HepG2 (cell line): Measurements from ENCODE around the gene PDHX. TPM values are rescaled to one million over a fixed set of nuclear protein-coding genes. Genes with fewer than 3 reads are reported as not detected.

ENCODE experiments used
- BCL3 ChIP-seq: sonication (generic); formaldehyde crosslinking; IDR thresholded peaks from 2 replicates; pipeline ENCODE4 v1.5.1; 2020; ENCODE audit warnings: mild to moderate bottlenecking, missing genetic modification reagents, moderate library complexity
- HMGXB3 ChIP-seq: sonication (generic); formaldehyde crosslinking; IDR thresholded peaks from 2 replicates; pipeline ENCODE4 v1.4.0; 2020; ENCODE audit warnings: missing genetic modification reagents, borderline replicate concordance
- ISX ChIP-seq: sonication (generic); formaldehyde crosslinking; conservative IDR thresholded peaks from 2 replicates; pipeline ENCODE4 v1.5.0; 2020; ENCODE audit warnings: missing genetic modification reagents
- KDM3A ChIP-seq: IDR thresholded peaks from 2 replicates; pipeline ENCODE4 v1.6.1; 2018; ENCODE audit warnings: low read depth, missing compliant biosample characterization
- KLF12 ChIP-seq: sonication (generic); formaldehyde crosslinking; IDR thresholded peaks from 2 replicates; pipeline ENCODE4 v1.4.0; 2020; ENCODE audit warnings: missing genetic modification reagents, borderline replicate concordance
- MTF2 ChIP-seq: sonication (generic); formaldehyde crosslinking; IDR thresholded peaks from 2 replicates; pipeline ENCODE4 v1.5.0; 2020; ENCODE audit warnings: missing genetic modification reagents, borderline replicate concordance
- NFATC3 ChIP-seq: sonication (generic); formaldehyde crosslinking; IDR thresholded peaks from 2 replicates; pipeline ENCODE4 v1.5.1; 2020; ENCODE audit warnings: mild to moderate bottlenecking, missing genetic modification reagents
- PATZ1 ChIP-seq: sonication (generic); formaldehyde crosslinking; IDR thresholded peaks from 2 replicates; pipeline ENCODE4 v1.4.0; 2020; ENCODE audit warnings: missing genetic modification reagents
- PRMT3 ChIP-seq: sonication (generic); formaldehyde crosslinking; IDR thresholded peaks from 2 replicates; pipeline ENCODE4 v1.8.1; 2022; ENCODE audit warnings: low read depth, mild to moderate bottlenecking, moderate library complexity, missing genetic modification reagents, borderline replicate concordance
- RFX1 ChIP-seq: fragments of 450-650 bp; IDR thresholded peaks from 2 replicates; pipeline ENCODE4 v1.6.1; 2017
- SAP130 ChIP-seq: IDR thresholded peaks from 2 replicates; pipeline ENCODE4 v1.6.1; 2016; ENCODE audit warnings: low read depth
- YEATS2 ChIP-seq: sonication (generic); formaldehyde crosslinking; IDR thresholded peaks from 2 replicates; pipeline ENCODE4 v1.4.0; 2020; ENCODE audit warnings: missing genetic modification reagents, borderline replicate concordance
- YEATS4 ChIP-seq: sonication (generic); formaldehyde crosslinking; IDR thresholded peaks from 2 replicates; pipeline ENCODE4 v1.4.0; 2020; ENCODE audit warnings: missing genetic modification reagents, borderline replicate concordance
- YY1 ChIP-seq: IDR thresholded peaks from 2 replicates; pipeline ENCODE4 v1.6.1; 2011; ENCODE audit warnings: low read length, low read depth, moderate library complexity, mild to moderate bottlenecking; ENCODE audit not compliant: insufficient read depth, insufficient replicate concordance
- ZNF160 ChIP-seq: sonication (generic); formaldehyde crosslinking; IDR thresholded peaks from 2 replicates; pipeline ENCODE4 v1.8.0; 2022; ENCODE audit warnings: mild to moderate bottlenecking, inconsistent platforms, missing genetic modification reagents
- ZNF263 ChIP-seq: sonication (generic); formaldehyde crosslinking; IDR thresholded peaks from 2 replicates; pipeline ENCODE4 v1.4.0; 2020; ENCODE audit warnings: missing genetic modification reagents
- ZNF331 ChIP-seq: sonication (generic); formaldehyde crosslinking; IDR thresholded peaks from 2 replicates; pipeline ENCODE4 v1.4.0; 2020; ENCODE audit warnings: missing genetic modification reagents
- ZNF33A ChIP-seq: sonication (generic); formaldehyde crosslinking; IDR thresholded peaks from 2 replicates; pipeline ENCODE4 v1.5.1; 2020; ENCODE audit warnings: missing genetic modification reagents, mild to moderate bottlenecking, moderate library complexity, borderline replicate concordance
- ZNF460 ChIP-seq: sonication (generic); formaldehyde crosslinking; IDR thresholded peaks from 2 replicates; pipeline ENCODE4 v1.5.1; 2020; ENCODE audit warnings: missing genetic modification reagents, mild to moderate bottlenecking, borderline replicate concordance
- ZNF558 ChIP-seq: sonication (generic); formaldehyde crosslinking; IDR thresholded peaks from 2 replicates; pipeline ENCODE4 v1.9.0; 2022; ENCODE audit warnings: mild to moderate bottlenecking, missing genetic modification reagents, borderline replicate concordance
- ZNF850 ChIP-seq: sonication (generic); formaldehyde crosslinking; conservative IDR thresholded peaks from 2 replicates; pipeline ENCODE4 v1.9.0; 2021; ENCODE audit warnings: mild to moderate bottlenecking, missing genetic modification reagents
- ZSCAN20 ChIP-seq: sonication (generic); formaldehyde crosslinking; IDR thresholded peaks from 2 replicates; pipeline ENCODE4 v1.4.0; 2020; ENCODE audit warnings: missing genetic modification reagents, mild to moderate bottlenecking, borderline replicate concordance
- ZSCAN22 ChIP-seq: sonication (generic); formaldehyde crosslinking; IDR thresholded peaks from 2 replicates; pipeline ENCODE4 v1.4.0; 2020; ENCODE audit warnings: mild to moderate bottlenecking, missing genetic modification reagents
- ZSCAN31 ChIP-seq: sonication (generic); formaldehyde crosslinking; IDR thresholded peaks from 2 replicates; pipeline ENCODE4 v1.5.0; 2020; ENCODE audit warnings: low read depth, mild to moderate bottlenecking, missing genetic modification reagents
- polyA plus RNA-seq, 8 experiments: library from polyadenylated mRNA; depleted of rRNA in 3 of 8; stranded (reverse) in 7 of 8; unstranded in 1 of 8; fragments of >200 nt; fragmentation: Illumina TruSeq in 4 of 8; extraction: Trizol in 4 of 8; gene quantifications; 2 replicates each; pipeline versions ENCODE4 v1.2.1 to v1.2.3, GENCODE V29; 2011 to 2016; ENCODE audit warnings: low read depth in 4 of 8, missing spikeins in 1 of 8, mixed read lengths in 1 of 8; ENCODE audit not compliant: insufficient read depth in 1 of 8
- total RNA-seq, 5 experiments: library from RNA; depleted of rRNA; stranded (reverse); fragments of >200 nt; fragmentation: Illumina TruSeq; extraction: Trizol; gene quantifications; 2 replicates each; pipeline ENCODE4 v1.2.3, GENCODE V29; 2016; ENCODE audit warnings: low read depth in 1 of 5

PDHX gene
- total and polyA plus RNA-seq, 2 of the 13 experiments (the other 11 are each of a cell fraction or from before 2014, with no cell fraction given), result 41.0 to 73.8 TPM

- TF ChIP-seq HMGXB3 (CRISPR knock-in tag) (no peak), YEATS2 (CRISPR knock-in tag) (no peak), ZNF850 (no peak), NFATC3 (CRISPR knock-in tag) (no peak), ZNF160 (CRISPR knock-in tag) (no peak), KLF12 (CRISPR knock-in tag) (no peak), ZNF558 (CRISPR knock-in tag) (no peak), RFX1 (no peak), PRMT3 (CRISPR knock-in tag) (no peak), ZSCAN22 (CRISPR knock-in tag) (no peak), ZNF460 (CRISPR knock-in tag) (no peak), ZNF33A (CRISPR knock-in tag) (no peak), MTF2 (CRISPR knock-in tag) (no peak), ZSCAN20 (no peak), YY1 (no peak), ZNF263 (CRISPR knock-in tag) (no peak), PATZ1 (CRISPR knock-in tag) (no peak), ZSCAN31 (CRISPR knock-in tag) (no peak), KDM3A (CRISPR knock-in tag) (no peak), ZNF331 (CRISPR knock-in tag) (0 out of 2 replicates have a peak, but pooled peaks have one; percentile 10), BCL3 (CRISPR knock-in tag) (no peak), YEATS4 (CRISPR knock-in tag) (no peak), ISX (CRISPR knock-in tag) (no peak), SAP130 (CRISPR knock-in tag) (peak; percentile 34)
These were observed 48.4 kb downstream of the PDHX start (continued) for GRCh38 chr11:34964610-34965331.
